ENCODE results near the gene SF3A1. TPM values are rescaled to one million over a fixed set of nuclear protein-coding genes. Genes with fewer than 3 reads are reported as not detected.

The SF3A1 gene
- total and polyA plus RNA-seq, 2 of the 8 experiments (the other 6 are each of a cell fraction or from before 2014, with no cell fraction given) = 27.8 to 285 TPM

- H4K91ac ChIP-seq (replicated peaks; ENCODE audit: insufficient read length, low read length) = no peak overlapping the region
- no peak overlapping the region for H3K56ac ChIP-seq (replicated peaks; ENCODE audit: insufficient read length, low read depth, low read length)
- H3K18ac ChIP-seq (ENCODE audit: extremely low read depth, low read length) = no peak overlapping the region
- DNase-seq (ENCODE audit: low read depth in 1 of 2, low spot score in 2 of 2) = no peak
- no peak overlapping the region for H3K14ac ChIP-seq (ENCODE audit: insufficient read length)
- no peak overlapping the region for H2BK120ac ChIP-seq (replicated peaks; ENCODE audit: low read depth, low read length)
- TF ChIP-seq JUN (IDR thresholded peaks at IDR 0.05; ENCODE audit: low read depth, low read length) (no peak), TAF1 (IDR thresholded peaks at IDR 0.05; ENCODE audit: low read depth, low read length) (no peak), FOSL1 (IDR thresholded peaks at IDR 0.05; ENCODE audit: insufficient read depth, low read depth, low read length) (no peak), EGR1 (IDR thresholded peaks at IDR 0.05; ENCODE audit: borderline replicate concordance, low read depth, low read length) (no peak), RFX5 (IDR thresholded peaks at IDR 0.05; ENCODE audit: borderline replicate concordance, low read depth, low read length) (no peak), POLR2A (IDR thresholded peaks at IDR 0.05; ENCODE audit: control extremely low read depth in 1 of 2, low read depth in 2 of 2, low read length in 2 of 2) (no peak), KDM5A (IDR thresholded peaks at IDR 0.05; ENCODE audit: low read length) (no peak), GTF2F1 (IDR thresholded peaks at IDR 0.05; ENCODE audit: borderline replicate concordance, low read depth, low read length) (no peak), PHF8 (conservative IDR thresholded peaks at IDR 0.05; ENCODE audit: low read depth, low read length) (no peak)
- H4K20me1 ChIP-seq (replicated peaks in 1 of 2; ENCODE audit: control insufficient read depth in 1 of 2, insufficient read depth in 2 of 2, low read length in 2 of 2) = peaks cover 0 to 2% of the 10 kb centered on the region in 2 experiments
- H2BK20ac ChIP-seq (ENCODE audit: low read length) = no peak overlapping the region
- ChIA-PET CTCF (ENCODE audit: partially characterized antibody) (interaction anchor here (0.9 to 20.1 kb wide), 3 partner anchors 11 to 53 kb away, joined by 3 to 203 read pairs (median 5); partner anchors contain the start of gene CASTOR1), POLR2A (ENCODE audit: partially characterized antibody) (no interaction called here)
- H3K23ac ChIP-seq (ENCODE audit: insufficient read length) = no peak overlapping the region
- H3K9ac ChIP-seq (replicated peaks in 1 of 4; ENCODE audit: extremely low read depth in 1 of 4, low read depth in 3 of 4, low read length in 3 of 4) = no peak overlapping the region
- H3K4me1 ChIP-seq (replicated peaks in 1 of 4; ENCODE audit: control insufficient read depth in 3 of 4, insufficient read depth in 4 of 4, low read length in 3 of 4) = peaks cover 0 to 3% (median 0%) of the 10 kb centered on the region in 4 experiments; a peak in 1 of 7 replicates
- H3K27ac ChIP-seq (ENCODE audit: low read depth, low read length) = no peak overlapping the region
- no peaks in the 10 kb centered on the region for H3K23me2 ChIP-seq (ENCODE audit: low read depth, low read length)
- peaks cover 5% of the 10 kb centered on the region; the same call in 1 of the 2 replicates for H3K79me1 ChIP-seq (ENCODE audit: low read depth, low read length)
- H2BK12ac ChIP-seq (ENCODE audit: low read depth, low read length) = no peak overlapping the region
- H3K36me3 ChIP-seq (ENCODE audit: control insufficient read depth in 2 of 4, insufficient read depth in 4 of 4, low read length in 3 of 4) = no peaks in the 10 kb centered on the region
- no peak overlapping the region for H2BK15ac ChIP-seq (ENCODE audit: low read length)
- H2AK5ac ChIP-seq (ENCODE audit: low read depth, low read length) = no peak overlapping the region
- 88% methylated on average over 2 of the region's 2 CpGs; no CpG with 5 or more reads in 1 of the 2 experiments for WGBS, 2 experiments (ENCODE audit: extremely low coverage in 1 of 2, insufficient coverage in 1 of 2, insufficient read length in 1 of 2, insufficient replicate concordance in 2 of 2, low coverage in 1 of 2, low lambda C conversion rate in 2 of 2, missing lambda C conversion rate in 1 of 2)
- no peak overlapping the region for H3K4me3 ChIP-seq (ENCODE audit: extremely low read depth in 1 of 4, insufficient read depth in 2 of 4, low read depth in 3 of 4, low read length in 4 of 4)
- no peak overlapping the region for H4K5ac ChIP-seq (ENCODE audit: insufficient read length, low read depth, low read length)
- no peaks in the 10 kb centered on the region for H3K9me3 ChIP-seq (ENCODE audit: insufficient read depth in 2 of 2, low read depth in 1 of 2, low read length in 1 of 2)
- H2AFZ ChIP-seq (ENCODE audit: low read length) = no peak overlapping the region
- H4K8ac ChIP-seq (ENCODE audit: extremely low read depth, insufficient read depth, low read length) = no peak overlapping the region
- no peaks in the 10 kb centered on the region for H3K79me2 ChIP-seq (ENCODE audit: control insufficient read depth in 1 of 2, insufficient read depth in 2 of 2, low read length in 2 of 2)
- no peaks in the 10 kb centered on the region for H3K27me3 ChIP-seq (replicated peaks in 1 of 4; ENCODE audit: control insufficient read depth in 3 of 4, extremely low read depth in 1 of 4, insufficient read depth in 3 of 4, low read length in 3 of 4)
- H3K4ac ChIP-seq (replicated peaks; ENCODE audit: insufficient read length, low read depth, low read length) = no peak overlapping the region
- no peak overlapping the region for H3K4me2 ChIP-seq (ENCODE audit: insufficient read depth in 1 of 2, low read depth in 2 of 2, low read length in 2 of 2)
- no peak overlapping the region for H2BK5ac ChIP-seq (ENCODE audit: low read depth, low read length)
- FAIRE-seq = no peak
Observed at GRCh38 chr22:30315962-30316576, 40.6 kb downstream of the SF3A1 start.
